ENCODE results near the gene ATP8B1.

DNA sequence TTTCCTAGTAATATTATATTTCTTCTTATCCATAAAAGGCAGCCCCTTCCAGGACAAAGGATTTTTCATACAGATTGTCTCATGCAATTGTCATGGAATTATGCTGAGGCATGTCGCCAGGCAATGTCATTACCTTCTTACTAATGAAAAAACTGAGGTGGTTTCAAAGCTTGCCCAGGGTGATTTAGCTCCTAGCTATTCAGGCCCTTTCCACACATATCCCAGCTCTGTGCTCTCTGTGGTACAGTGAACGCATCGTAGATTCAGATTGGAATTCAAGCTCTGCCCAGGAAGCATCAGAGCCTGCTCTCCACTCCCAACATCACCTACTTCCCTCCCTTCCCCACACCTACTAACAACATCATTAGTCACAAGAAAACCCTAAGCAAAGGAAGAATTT, 60.1 kb downstream of the ATP8B1 start:
- TF ChIP-seq CTCF (IDR thresholded peaks at IDR 0.05): no peak
- TF ChIP-seq POLR2A (IDR thresholded peaks at IDR 0.05): no peak
- TF ChIP-seq POLR2AphosphoS5 (IDR thresholded peaks at IDR 0.05): no peak

Data from prostate gland (tissue), 2 donors.